ENCODE data around the gene EDN3.
"Not testable (repeated sequence)": the region's sequence is repeated elsewhere in the genome, so short reads cannot be mapped to it uniquely, and the experiment has no call there.

EDN3 gene

DNA sequence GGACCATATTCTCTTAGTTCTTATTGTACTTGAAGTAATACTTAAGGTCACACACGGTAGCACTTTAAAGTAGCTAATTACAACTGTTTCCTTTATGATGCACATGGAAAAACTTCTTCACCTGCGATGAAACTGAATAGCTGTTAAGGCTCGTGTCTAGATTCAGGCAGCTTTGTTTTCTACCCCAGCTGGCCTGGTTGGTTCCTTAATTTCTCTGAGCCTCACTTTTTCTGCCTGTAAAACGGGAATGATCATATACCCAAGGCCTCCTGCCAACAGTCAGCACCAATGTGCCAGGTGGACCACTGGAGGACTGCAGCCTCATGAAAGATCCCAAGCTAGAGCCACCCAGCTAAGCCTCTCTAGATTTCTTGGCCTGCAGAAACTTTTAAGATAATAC, 35.0 kb downstream of the EDN3 start:
- DNase-seq (ENCODE audit: low read depth, low spot score) = no peak

- DNase-seq (ENCODE audit: low read depth, low spot score) = no peak
Measured at GRCh38 chr20:59336540-59336939, 36.1 kb downstream of the EDN3 start.

GRCh38 chr20:59338444-59338843, 38.0 kb downstream of the EDN3 start:
- not testable (repeated sequence) for DNase-seq (ENCODE audit: low read depth, low spot score)

GRCh38 chr20:59340201-59340885, 39.9 kb downstream of the EDN3 start:
- DNase-seq (ENCODE audit: low read depth, low spot score) = no peak

GRCh38 chr20:59341285-59342022, 41.0 kb downstream of the EDN3 start:
- not testable (repeated sequence) for DNase-seq (ENCODE audit: low read depth, low spot score)

- DNase-seq (ENCODE audit: low read depth, low spot score) = no peak
Measured at GRCh38 chr20:59342023-59342957, 41.9 kb downstream of the EDN3 start.

GRCh38 chr20:59346061-59346460, 45.6 kb downstream of the EDN3 start:
- DNase-seq (ENCODE audit: low read depth, low spot score) = no peak

DNA sequence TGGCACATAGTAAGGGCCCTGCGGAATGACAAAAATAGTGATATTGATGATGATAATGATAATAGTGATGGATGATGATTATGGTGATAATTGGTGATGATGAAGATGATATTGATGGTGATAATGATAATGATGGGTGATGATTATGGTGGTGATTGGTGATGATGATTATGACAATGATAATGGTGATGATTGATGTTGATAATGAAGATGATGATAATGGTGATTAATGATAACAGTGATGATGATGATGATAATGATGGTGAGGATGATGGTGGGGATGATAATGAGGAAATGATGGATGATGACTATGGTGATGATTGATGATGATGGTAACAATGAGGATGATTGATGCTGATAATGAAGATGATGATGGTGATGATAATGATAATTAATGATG, 48.9 kb downstream of the EDN3 start:
- DNase-seq (ENCODE audit: low read depth, low spot score) = no peak

- DNase-seq (ENCODE audit: low read depth, low spot score) = no peak
Measured at GRCh38 chr20:59350330-59351156, 50.1 kb downstream of the EDN3 start.

GRCh38 chr20:59351157-59352040, 51.0 kb downstream of the EDN3 start:
- no peak for DNase-seq (ENCODE audit: low read depth, low spot score)

DNA sequence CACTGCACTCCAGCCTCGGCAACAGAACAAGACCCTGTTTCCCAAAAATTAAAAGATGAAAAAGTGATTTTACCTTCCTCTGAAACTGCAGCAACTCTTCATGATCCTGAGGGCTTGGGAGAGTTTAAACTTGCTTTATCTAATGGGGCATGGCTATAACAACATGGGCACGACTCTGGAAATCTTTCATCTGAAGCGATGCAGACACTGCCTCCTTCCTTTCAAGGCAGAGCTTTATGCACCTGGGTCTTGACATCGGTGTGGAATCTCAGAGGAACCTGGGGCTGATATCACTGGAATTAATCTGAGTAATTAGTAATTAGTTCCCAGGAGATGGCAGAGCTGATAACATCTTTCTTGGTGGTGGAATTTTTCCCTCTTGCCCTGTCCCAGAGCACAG, 52.1 kb downstream of the EDN3 start:
- no peak for DNase-seq (ENCODE audit: low read depth, low spot score)

GRCh38 chr20:59352990-59353389, 52.6 kb downstream of the EDN3 start:
- DNase-seq (ENCODE audit: low read depth, low spot score) = no peak

- no peak for DNase-seq (ENCODE audit: low read depth, low spot score)
Measured at GRCh38 chr20:59354460-59354859, 54.0 kb downstream of the EDN3 start.

GRCh38 chr20:59355242-59355641, 54.8 kb downstream of the EDN3 start:
- DNase-seq (ENCODE audit: low read depth, low spot score) = no peak

- no peak for DNase-seq (ENCODE audit: low read depth, low spot score)
Measured at GRCh38 chr20:59356662-59357165, 56.3 kb downstream of the EDN3 start.

DNA sequence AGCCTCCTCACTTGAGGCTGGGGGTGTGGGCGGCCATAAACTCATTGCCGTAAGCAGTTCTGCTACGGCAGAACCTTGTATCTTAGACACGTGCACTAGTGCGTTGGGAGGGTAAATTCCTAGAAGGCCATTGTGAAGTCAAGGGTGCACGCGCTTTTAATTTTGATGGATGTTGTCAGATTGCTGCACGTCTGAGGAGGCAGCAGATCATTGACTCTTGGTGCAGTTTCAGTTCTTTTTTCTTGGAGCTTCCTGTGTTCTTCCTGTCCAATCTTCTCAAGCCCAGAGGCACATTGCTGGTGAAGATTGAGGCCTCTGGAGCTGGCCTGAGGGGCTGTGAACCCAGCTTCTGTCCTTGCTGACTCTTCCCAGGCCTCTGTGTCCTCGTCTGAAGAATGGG, 58.4 kb downstream of the EDN3 start:
- DNase-seq (ENCODE audit: low read depth, low spot score) = not testable (repeated sequence)

DNA sequence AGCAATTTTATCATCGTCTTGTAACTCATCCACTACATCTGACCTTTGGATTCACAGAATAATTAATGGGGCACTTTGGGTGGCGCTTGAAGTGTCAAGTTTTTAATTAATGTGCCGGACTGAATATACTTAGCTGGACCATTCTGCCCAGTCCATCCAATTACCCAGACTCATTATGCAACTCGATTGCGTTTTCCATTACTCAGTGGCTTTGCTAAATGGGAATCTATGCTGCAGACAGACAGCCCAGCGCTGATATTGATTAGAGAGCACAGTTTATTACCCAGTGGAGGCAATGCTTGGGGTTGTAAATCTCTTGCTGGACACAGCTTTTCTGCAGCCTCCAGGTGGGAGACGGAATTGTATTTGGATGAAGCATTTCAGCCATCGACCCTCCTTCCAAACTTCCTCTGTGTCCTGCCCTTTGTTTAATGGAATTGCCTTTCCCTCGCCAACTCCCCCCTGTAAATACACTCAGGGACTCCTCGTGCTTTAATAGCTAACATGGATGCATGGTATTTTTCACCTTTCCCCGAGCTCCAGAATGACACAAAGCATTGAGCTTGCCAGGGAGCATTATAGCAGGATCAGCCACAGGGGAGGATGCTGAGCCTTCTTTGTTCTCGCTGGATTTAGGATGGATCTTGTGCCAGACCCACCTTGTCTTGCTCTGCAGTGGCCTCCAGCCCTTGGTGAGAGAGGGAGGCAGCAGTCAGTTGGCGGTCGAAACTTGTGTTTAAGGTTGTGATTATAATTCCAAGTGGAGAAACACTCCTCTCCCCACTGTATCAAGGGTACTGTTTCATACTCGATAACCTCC, 59.7 kb downstream of the EDN3 start:
- DNase-seq (ENCODE audit: low read depth, low spot score) = no peak

DNA sequence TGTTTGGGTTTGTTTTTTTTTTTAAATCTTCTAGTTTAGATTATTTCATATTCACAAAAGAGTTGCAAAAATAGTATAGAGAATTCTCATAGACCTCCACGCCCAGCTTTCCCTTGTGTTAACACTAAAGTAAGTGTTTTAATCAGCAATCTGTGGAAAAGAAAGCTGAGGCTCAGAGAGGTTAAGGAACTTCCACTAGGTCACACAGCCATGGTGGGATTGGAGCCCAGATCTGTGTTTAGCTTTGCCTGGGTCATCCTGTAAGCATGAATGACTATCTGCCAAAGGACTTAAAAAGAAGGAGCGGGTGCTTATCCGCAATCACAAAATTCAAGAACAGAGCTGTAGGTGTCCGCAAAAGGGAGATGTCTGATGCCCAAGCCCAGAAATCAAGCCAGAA, 60.5 kb downstream of the EDN3 start:
- no peak for DNase-seq (ENCODE audit: low read depth, low spot score)

GRCh38 chr20:59361411-59361810, 61.0 kb downstream of the EDN3 start:
- DNase-seq (ENCODE audit: low read depth, low spot score) = no peak

All from brain pericyte (primary cell).